Mammary epithelial cell (primary cell): ENCODE data around the gene ZNF544.

Source experiments
- EZH2 ChIP-seq: IDR thresholded peaks from 2 replicates; pipeline ENCODE4 v1.6.1; 2012; ENCODE audit warnings: low read length, inconsistent platforms, borderline replicate concordance
- TF ChIP-seq, protein P1 (sequence below), 2 donors: IDR thresholded peaks in 1 of 2; conservative IDR thresholded peaks in 1 of 2; 2 replicates each; pipeline ENCODE4 v1.5.1; 2011 to 2012; ENCODE audit warnings: inconsistent platforms in 2 of 2, low read length in 2 of 2, mild to moderate bottlenecking in 2 of 2, control low read depth in 1 of 2, low read depth in 1 of 2; ENCODE audit not compliant: insufficient read depth in 1 of 2; ENCODE audit errors: extremely low read depth in 1 of 2

DNA sequence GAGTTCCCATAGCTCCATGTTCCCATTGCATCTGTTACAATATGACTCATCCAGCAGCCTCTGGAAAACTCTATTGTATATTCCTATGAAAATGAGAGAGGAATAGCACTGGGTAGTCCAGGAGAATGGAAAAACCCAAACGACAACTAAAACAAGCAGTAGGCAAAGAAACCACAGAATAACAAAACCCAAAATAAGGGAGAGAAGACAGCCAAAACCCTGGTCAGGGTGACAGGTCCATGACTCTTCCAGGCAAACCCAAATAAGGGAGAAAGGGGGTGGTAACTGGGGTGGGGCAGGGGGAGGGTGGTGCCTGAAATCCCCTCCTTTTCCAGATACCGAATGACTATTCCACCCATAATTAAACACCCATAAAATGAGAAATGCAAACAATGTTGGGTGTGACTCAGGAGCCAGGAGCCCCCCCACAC is 46.1 kb downstream of the ZNF544 start:
- TF ChIP-seq, protein P1, sequence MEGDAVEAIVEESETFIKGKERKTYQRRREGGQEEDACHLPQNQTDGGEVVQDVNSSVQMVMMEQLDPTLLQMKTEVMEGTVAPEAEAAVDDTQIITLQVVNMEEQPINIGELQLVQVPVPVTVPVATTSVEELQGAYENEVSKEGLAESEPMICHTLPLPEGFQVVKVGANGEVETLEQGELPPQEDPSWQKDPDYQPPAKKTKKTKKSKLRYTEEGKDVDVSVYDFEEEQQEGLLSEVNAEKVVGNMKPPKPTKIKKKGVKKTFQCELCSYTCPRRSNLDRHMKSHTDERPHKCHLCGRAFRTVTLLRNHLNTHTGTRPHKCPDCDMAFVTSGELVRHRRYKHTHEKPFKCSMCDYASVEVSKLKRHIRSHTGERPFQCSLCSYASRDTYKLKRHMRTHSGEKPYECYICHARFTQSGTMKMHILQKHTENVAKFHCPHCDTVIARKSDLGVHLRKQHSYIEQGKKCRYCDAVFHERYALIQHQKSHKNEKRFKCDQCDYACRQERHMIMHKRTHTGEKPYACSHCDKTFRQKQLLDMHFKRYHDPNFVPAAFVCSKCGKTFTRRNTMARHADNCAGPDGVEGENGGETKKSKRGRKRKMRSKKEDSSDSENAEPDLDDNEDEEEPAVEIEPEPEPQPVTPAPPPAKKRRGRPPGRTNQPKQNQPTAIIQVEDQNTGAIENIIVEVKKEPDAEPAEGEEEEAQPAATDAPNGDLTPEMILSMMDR (conservative IDR thresholded peaks at IDR 0.05 in 1 of 2, IDR thresholded peaks at IDR 0.05 in 1 of 2; ENCODE audit: extremely low read depth in 1 of 2, insufficient read depth in 1 of 2, low read depth in 1 of 2, low read length in 2 of 2): no peak
- TF ChIP-seq EZH2: no peak
